NCI-H2029 (cell line): ENCODE results near the gene HIVEP1.
"Not testable (repeated sequence)": the region's sequence is repeated elsewhere in the genome, so short reads cannot be mapped to it uniquely, and the experiment has no call there.

Experiments
- DNase-seq: peaks from one replicate; lab custom pipeline; 2025; lab: John Stamatoyannopoulos, UW

The HIVEP1 gene

GRCh38 chr6:12119085-12119588, 107.0 kb downstream of the HIVEP1 start:
- no peak for DNase-seq

- no peak for DNase-seq
Observed at GRCh38 chr6:12125396-12125795, 113.3 kb downstream of the HIVEP1 start.

- no peak for DNase-seq
Observed at GRCh38 chr6:12126051-12126450, 113.9 kb downstream of the HIVEP1 start.

GRCh38 chr6:12129523-12129922, 117.4 kb downstream of the HIVEP1 start:
- DNase-seq: no peak

GRCh38 chr6:12132351-12133222, 120.5 kb downstream of the HIVEP1 start:
- DNase-seq: no peak

- DNase-seq: no peak
Observed at GRCh38 chr6:12134581-12134980, 122.5 kb downstream of the HIVEP1 start.

- DNase-seq: no peak
Observed at GRCh38 chr6:12134991-12135390, 122.9 kb downstream of the HIVEP1 start.

- DNase-seq: no peak
Observed at GRCh38 chr6:12136905-12137304, 124.8 kb downstream of the HIVEP1 start.

- no peak for DNase-seq
Observed at GRCh38 chr6:12137480-12137879, 125.4 kb downstream of the HIVEP1 start.

GRCh38 chr6:12138381-12138780, 126.3 kb downstream of the HIVEP1 start:
- no peak for DNase-seq

GRCh38 chr6:12138936-12139335, 126.8 kb downstream of the HIVEP1 start:
- DNase-seq: no peak

- no peak for DNase-seq
Observed at GRCh38 chr6:12147557-12148316, 135.6 kb downstream of the HIVEP1 start.

GRCh38 chr6:12148317-12148801, 136.2 kb downstream of the HIVEP1 start:
- DNase-seq: no peak

GRCh38 chr6:12148841-12149240, 136.7 kb downstream of the HIVEP1 start:
- DNase-seq: no peak

- DNase-seq: no peak
Observed at GRCh38 chr6:12149944-12150510, 137.9 kb downstream of the HIVEP1 start.

GRCh38 chr6:12150812-12151432, 138.8 kb downstream of the HIVEP1 start:
- DNase-seq: no peak

GRCh38 chr6:12151433-12151820, 139.3 kb downstream of the HIVEP1 start:
- no peak for DNase-seq

- no peak for DNase-seq
Observed at GRCh38 chr6:12152023-12152970, 140.2 kb downstream of the HIVEP1 start.

- DNase-seq: not testable (repeated sequence)
Observed at GRCh38 chr6:12155769-12156168, 143.7 kb downstream of the HIVEP1 start.

GRCh38 chr6:12158686-12159415, 146.7 kb downstream of the HIVEP1 start:
- no peak for DNase-seq
